Skeletal muscle tissue (tissue), 4 donors: Measurements from ENCODE around the gene SEC24B. TPM values are rescaled to one million over a fixed set of nuclear protein-coding genes. Genes with fewer than 3 reads are reported as not detected.
"Not testable (repeated sequence)": the region's sequence is repeated elsewhere in the genome, so short reads cannot be mapped to it uniquely, and the experiment has no call there.

Experiments used
- H3K27ac ChIP-seq: one replicate; pipeline ENCODE4 v1.7.0; 2013; ENCODE audit warnings: mild to moderate bottlenecking, low read depth, low read length, inconsistent platforms
- H3K27me3 ChIP-seq, 3 donors: one replicate each; pipeline ENCODE4 v1.7.0; 2013; ENCODE audit warnings: low read length in 3 of 3; ENCODE audit not compliant: control insufficient read depth in 3 of 3, insufficient read depth in 3 of 3
- H3K36me3 ChIP-seq, 3 donors: one replicate each; pipeline ENCODE4 v1.7.0; 2013; ENCODE audit warnings: low read length in 3 of 3; ENCODE audit not compliant: control insufficient read depth in 3 of 3, insufficient read depth in 3 of 3
- H3K4me1 ChIP-seq, 3 donors: one replicate each; pipeline ENCODE4 v1.7.0; 2013; ENCODE audit warnings: low read length in 3 of 3, mild to moderate bottlenecking in 3 of 3; ENCODE audit not compliant: control insufficient read depth in 3 of 3, insufficient read depth in 3 of 3
- H3K4me3 ChIP-seq, 3 donors: one replicate each; pipeline ENCODE4 v1.7.0; 2013; ENCODE audit warnings: low read length in 3 of 3
- H3K9ac ChIP-seq, 3 donors: one replicate each; pipeline ENCODE4 v1.7.0; 2013; ENCODE audit warnings: low read length in 3 of 3, mild to moderate bottlenecking in 3 of 3, moderate library complexity in 2 of 3, low read depth in 1 of 3
- H3K9me3 ChIP-seq, 3 donors: one replicate each; pipeline ENCODE4 v1.7.0; 2013; ENCODE audit warnings: low read length in 3 of 3; ENCODE audit not compliant: control insufficient read depth in 3 of 3
- total RNA-seq: library from RNA; depleted of rRNA; stranded (reverse); fragments of >200 nt; gene quantifications from one replicate; pipeline ENCODE4 v1.2.3, GENCODE V29; 2014
- donor health status: Osteomylitis.

The SEC24B gene
- total RNA-seq, 1 donor from 2014 or later: 15.7 TPM

GRCh38 chr4:109447278-109447677 lies 13.7 kb downstream of the SEC24B start:
- Histone ChIP-seq H3K27me3 (no peaks in the 10 kb centered on the region), H3K36me3 (peaks cover 5 to 12% (median 9%) of the 10 kb centered on the region in 3 donors), H3K9ac (no peak overlapping the region), H3K27ac (no peak overlapping the region), H3K4me1 (peaks cover under 1 to 5% (median 1%) of the 10 kb centered on the region in 3 donors), H3K4me3 (no peak overlapping the region), H3K9me3 (peaks cover 2 to 4% (median 3%) of the 10 kb centered on the region in 3 donors)

- Histone ChIP-seq H3K36me3 (peaks cover 2 to 9% (median 6%) of the 10 kb centered on the region in 3 donors), H3K27ac (no peak overlapping the region), H3K27me3 (no peaks in the 10 kb centered on the region), H3K9me3 (no peaks in the 10 kb centered on the region), H3K4me3 (no peak overlapping the region), H3K9ac (no peak overlapping the region), H3K4me1 (no peaks in the 10 kb centered on the region)
Measured at GRCh38 chr4:109451544-109452273, 18.1 kb downstream of the SEC24B start.

GRCh38 chr4:109453110-109453509 lies 19.5 kb downstream of the SEC24B start:
- not testable (repeated sequence) for H3K36me3 ChIP-seq, H3K27ac ChIP-seq, H3K4me1 ChIP-seq, H3K9me3 ChIP-seq, H3K4me3 ChIP-seq, H3K9ac ChIP-seq, H3K27me3 ChIP-seq

GRCh38 chr4:109462297-109462696 lies 28.7 kb downstream of the SEC24B start:
- H3K9ac ChIP-seq: no peak overlapping the region
- H3K4me1 ChIP-seq: peaks cover 0 to 11% (median 7%) of the 10 kb centered on the region in 3 donors
- H3K27me3 ChIP-seq: no peaks in the 10 kb centered on the region
- no peak overlapping the region for H3K27ac ChIP-seq
- H3K4me3 ChIP-seq: no peak overlapping the region
- H3K9me3 ChIP-seq: no peaks in the 10 kb centered on the region
- H3K36me3 ChIP-seq: peaks cover 11 to 20% (median 15%) of the 10 kb centered on the region in 3 donors

GRCh38 chr4:109462802-109463201 lies 29.2 kb downstream of the SEC24B start:
- no peaks in the 10 kb centered on the region for H3K27me3 ChIP-seq
- H3K4me1 ChIP-seq: peaks cover 0 to 11% (median 7%) of the 10 kb centered on the region in 3 donors
- no peak overlapping the region for H3K27ac ChIP-seq
- no peak overlapping the region for H3K9ac ChIP-seq
- no peak overlapping the region for H3K4me3 ChIP-seq
- no peaks in the 10 kb centered on the region for H3K9me3 ChIP-seq
- peaks cover 11 to 20% (median 15%) of the 10 kb centered on the region in 3 donors for H3K36me3 ChIP-seq

- H3K36me3 ChIP-seq: peaks cover 11 to 20% (median 15%) of the 10 kb centered on the region in 3 donors
- no peak overlapping the region for H3K9ac ChIP-seq
- H3K27ac ChIP-seq: no peak overlapping the region
- H3K4me3 ChIP-seq: no peak overlapping the region
- no peaks in the 10 kb centered on the region for H3K27me3 ChIP-seq
- no peaks in the 10 kb centered on the region for H3K9me3 ChIP-seq
- peaks cover 0 to 11% (median 7%) of the 10 kb centered on the region in 3 donors for H3K4me1 ChIP-seq
Measured at GRCh38 chr4:109465069-109465468, 31.5 kb downstream of the SEC24B start.

- no peak overlapping the region for H3K27ac ChIP-seq
- no peaks in the 10 kb centered on the region for H3K27me3 ChIP-seq
- H3K36me3 ChIP-seq: peaks cover 0 to 4% (median 0%) of the 10 kb centered on the region in 3 donors
- no peaks in the 10 kb centered on the region for H3K9me3 ChIP-seq
- H3K4me1 ChIP-seq: peaks cover 0 to 10% (median 5%) of the 10 kb centered on the region in 3 donors
- no peak overlapping the region for H3K9ac ChIP-seq
- no peak overlapping the region for H3K4me3 ChIP-seq
Measured at GRCh38 chr4:109469915-109470314, 36.3 kb downstream of the SEC24B start.

- Histone ChIP-seq H3K27ac (no peak overlapping the region), H3K9ac (no peak overlapping the region), H3K36me3 (peaks cover 0 to 2% (median 0%) of the 10 kb centered on the region in 3 donors), H3K9me3 (no peaks in the 10 kb centered on the region), H3K4me3 (no peak overlapping the region), H3K4me1 (peaks cover 0 to 9% (median 0%) of the 10 kb centered on the region in 3 donors), H3K27me3 (no peaks in the 10 kb centered on the region)
Measured at GRCh38 chr4:109472343-109472761, 38.7 kb downstream of the SEC24B start.

- no peaks in the 10 kb centered on the region for H3K27me3 ChIP-seq
- H3K27ac ChIP-seq: no peak overlapping the region
- H3K4me1 ChIP-seq: peaks cover 0 to 9% (median 0%) of the 10 kb centered on the region in 3 donors
- no peak overlapping the region for H3K4me3 ChIP-seq
- no peaks in the 10 kb centered on the region for H3K9me3 ChIP-seq
- peaks cover 0 to 2% (median 0%) of the 10 kb centered on the region in 3 donors for H3K36me3 ChIP-seq
- no peak overlapping the region for H3K9ac ChIP-seq
Measured at GRCh38 chr4:109473824-109474223, 40.2 kb downstream of the SEC24B start.

GRCh38 chr4:109486007-109486406 lies 52.4 kb downstream of the SEC24B start:
- peaks cover 0 to 2% (median 0%) of the 10 kb centered on the region in 3 donors for H3K4me1 ChIP-seq
- H3K27ac ChIP-seq: no peak overlapping the region
- no peaks in the 10 kb centered on the region for H3K27me3 ChIP-seq
- H3K9ac ChIP-seq: no peak overlapping the region
- no peaks in the 10 kb centered on the region for H3K9me3 ChIP-seq
- H3K4me3 ChIP-seq: no peak overlapping the region
- H3K36me3 ChIP-seq: peaks cover 0 to 7% (median 5%) of the 10 kb centered on the region in 3 donors
